ENCODE data around the gene PCSK4.
"Not testable (repeated sequence)": the region's sequence is repeated elsewhere in the genome, so short reads cannot be mapped to it uniquely, and the experiment has no call there.

Gene PCSK4

GRCh38 chr19:1440418-1440801 lies 49.7 kb downstream of the PCSK4 start:
- H3K4me3 ChIP-seq (replicated peaks; ENCODE audit: low read depth, low read length) = no peak overlapping the region
- TF ChIP-seq CTCF (IDR thresholded peaks at IDR 0.05; ENCODE audit: low read length, missing control alignments) = no peak
- DNase-seq (ENCODE audit: low read depth) = no peak

GRCh38 chr19:1439525-1440417 lies 50.4 kb downstream of the PCSK4 start:
- peak overlapping the region; percentile 73 for H3K4me3 ChIP-seq (replicated peaks; ENCODE audit: low read depth, low read length)
- DNase-seq (ENCODE audit: low read depth) = not testable (repeated sequence)

GRCh38 chr19:1438933-1439354 lies 51.2 kb downstream of the PCSK4 start:
- no peak for TF ChIP-seq CTCF (IDR thresholded peaks at IDR 0.05; ENCODE audit: low read length, missing control alignments)
- H3K4me3 ChIP-seq (replicated peaks; ENCODE audit: low read depth, low read length) = peak overlapping the region; percentile 73

GRCh38 chr19:1438035-1438932 lies 51.9 kb downstream of the PCSK4 start, which contains the start of gene RPS15:
Gene RPS15 (plus strand): TSS chr19:1438396. CDS start chr19:1438426, 30 bp downstream.
- peak; percentile 83 for TF ChIP-seq CTCF (IDR thresholded peaks at IDR 0.05; ENCODE audit: low read length, missing control alignments)

More at GRCh38 chr19:1438933-1439354, 51.2 kb downstream of the PCSK4 start:
- no peak for DNase-seq (ENCODE audit: low read depth)

GRCh38 chr19:1437609-1438008 lies 52.5 kb downstream of the PCSK4 start:
- TF ChIP-seq CTCF (IDR thresholded peaks at IDR 0.05; ENCODE audit: low read length, missing control alignments) = no peak
- H3K4me3 ChIP-seq (replicated peaks; ENCODE audit: low read depth, low read length) = peak overlapping the region; percentile 73
- no peak for DNase-seq (ENCODE audit: low read depth)

More at GRCh38 chr19:1438035-1438932, 51.9 kb downstream of the PCSK4 start, which contains the start of gene RPS15:
- DNase-seq (ENCODE audit: low read depth) = peak; percentile 97
- H3K4me3 ChIP-seq (replicated peaks; ENCODE audit: low read depth, low read length) = peak within 1 kb of the TSS; percentile 73

GRCh38 chr19:1435378-1435989 lies 54.7 kb downstream of the PCSK4 start:
- DNase-seq (ENCODE audit: low read depth) = no peak
- TF ChIP-seq CTCF (IDR thresholded peaks at IDR 0.05; ENCODE audit: low read length, missing control alignments) = no peak
- no peak overlapping the region for H3K4me3 ChIP-seq (replicated peaks; ENCODE audit: low read depth, low read length)

All from fibroblast of pulmonary artery (primary cell).